ENCODE results near the gene ARHGAP1.

Gene ARHGAP1

GRCh38 chr11:46694607-46695006, 5.8 kb downstream of the ARHGAP1 start:
- no peak for DNase-seq (ENCODE audit: low read depth in 3 of 3, low spot score in 1 of 3)

- no peak for DNase-seq (ENCODE audit: low read depth in 3 of 3, low spot score in 1 of 3)
Measured at GRCh38 chr11:46694072-46694471, 6.3 kb downstream of the ARHGAP1 start.

GRCh38 chr11:46693597-46694012, 6.8 kb downstream of the ARHGAP1 start:
- DNase-seq (ENCODE audit: low read depth in 3 of 3, low spot score in 1 of 3): no peak

- no peak for DNase-seq (ENCODE audit: low read depth in 3 of 3, low spot score in 1 of 3)
Measured at GRCh38 chr11:46692450-46692849, 8.0 kb downstream of the ARHGAP1 start.

GRCh38 chr11:46690702-46691101, 9.7 kb downstream of the ARHGAP1 start:
- no peak for DNase-seq (ENCODE audit: low read depth in 3 of 3, low spot score in 1 of 3)

- no peak for DNase-seq (ENCODE audit: low read depth in 3 of 3, low spot score in 1 of 3)
Measured at GRCh38 chr11:46686886-46687795, 13.3 kb downstream of the ARHGAP1 start.

GRCh38 chr11:46684367-46684766, 16.1 kb downstream of the ARHGAP1 start:
- no peak for DNase-seq (ENCODE audit: low read depth in 3 of 3, low spot score in 1 of 3)

GRCh38 chr11:46682773-46683752, 17.4 kb downstream of the ARHGAP1 start:
- DNase-seq (ENCODE audit: low read depth in 3 of 3, low spot score in 1 of 3): no peak

GRCh38 chr11:46681814-46682213, 18.6 kb downstream of the ARHGAP1 start:
- DNase-seq (ENCODE audit: low read depth in 3 of 3, low spot score in 1 of 3): no peak

GRCh38 chr11:46680815-46681214, 19.6 kb downstream of the ARHGAP1 start:
- DNase-seq (ENCODE audit: low read depth in 3 of 3, low spot score in 1 of 3): no peak

- no peak for DNase-seq (ENCODE audit: low read depth in 3 of 3, low spot score in 1 of 3)
Measured at GRCh38 chr11:46680164-46680760, 20.2 kb downstream of the ARHGAP1 start.

- DNase-seq (ENCODE audit: low read depth in 3 of 3, low spot score in 1 of 3): no peak
Measured at GRCh38 chr11:46679241-46680163, 20.9 kb downstream of the ARHGAP1 start.

- DNase-seq (ENCODE audit: low read depth in 3 of 3, low spot score in 1 of 3): no peak
Measured at GRCh38 chr11:46678741-46679130, 21.7 kb downstream of the ARHGAP1 start.

- no peak for DNase-seq (ENCODE audit: low read depth in 3 of 3, low spot score in 1 of 3)
Measured at GRCh38 chr11:46677991-46678740, 22.3 kb downstream of the ARHGAP1 start.

- DNase-seq (ENCODE audit: low read depth in 3 of 3, low spot score in 1 of 3): no peak
Measured at GRCh38 chr11:46677169-46677568, 23.2 kb downstream of the ARHGAP1 start.

GRCh38 chr11:46676436-46677158, 23.8 kb downstream of the ARHGAP1 start:
- DNase-seq (ENCODE audit: low read depth in 3 of 3, low spot score in 1 of 3): no peak

GRCh38 chr11:46675949-46676348, 24.5 kb downstream of the ARHGAP1 start:
- no peak for DNase-seq (ENCODE audit: low read depth in 3 of 3, low spot score in 1 of 3)

GRCh38 chr11:46675288-46675851, 25.0 kb downstream of the ARHGAP1 start:
- no peak for DNase-seq (ENCODE audit: low read depth in 3 of 3, low spot score in 1 of 3)

All from stimulated activated CD4-positive, alpha-beta T cell treated with anti-CD3 and anti-CD28 coated beads, TNF-alpha, amount 100 ng/mL, for 1 hour (primary cell).